Measurements from ENCODE around the gene MFSD6.

Gene MFSD6

GRCh38 chr2:190380962-190381412 is 27.2 kb upstream of the MFSD6 start:
- no peak for TF ChIP-seq CTCF (conservative IDR thresholded peaks at IDR 0.05)
- TF ChIP-seq ZFX (IDR thresholded peaks at IDR 0.05) = no peak
- H3K27ac ChIP-seq = no peak overlapping the region

GRCh38 chr2:190382851-190383250 is 25.3 kb upstream of the MFSD6 start:
- no peak overlapping the region for H3K27ac ChIP-seq
- TF ChIP-seq CTCF (conservative IDR thresholded peaks at IDR 0.05) (peak; percentile 63), ZFX (IDR thresholded peaks at IDR 0.05) (no peak)

- no peak overlapping the region for H3K27ac ChIP-seq
- TF ChIP-seq CTCF (conservative IDR thresholded peaks at IDR 0.05) (no peak), ZFX (IDR thresholded peaks at IDR 0.05) (no peak)
These were observed 20.7 kb upstream of the MFSD6 start for GRCh38 chr2:190387422-190387821.

GRCh38 chr2:190396271-190396670 is 11.9 kb upstream of the MFSD6 start:
- no peak overlapping the region for H3K27ac ChIP-seq
- no peak for TF ChIP-seq ZFX (IDR thresholded peaks at IDR 0.05)
- no peak for TF ChIP-seq CTCF (conservative IDR thresholded peaks at IDR 0.05)

GRCh38 chr2:190402986-190403603 is 5.1 kb upstream of the MFSD6 start:
- no peak for TF ChIP-seq ZFX (IDR thresholded peaks at IDR 0.05)
- no peak for TF ChIP-seq CTCF (conservative IDR thresholded peaks at IDR 0.05)
- no peak overlapping the region for H3K27ac ChIP-seq

- no peak overlapping the region for H3K27ac ChIP-seq
These were observed 3.7 kb upstream of the MFSD6 start for GRCh38 chr2:190404487-190404886.

GRCh38 chr2:190405070-190405469 is 3.1 kb upstream of the MFSD6 start:
- no peak for TF ChIP-seq ZFX (IDR thresholded peaks at IDR 0.05)
- no peak for TF ChIP-seq CTCF (conservative IDR thresholded peaks at IDR 0.05)
- H3K27ac ChIP-seq = no peak overlapping the region

More at GRCh38 chr2:190404487-190404886, 3.7 kb upstream of the MFSD6 start:
- no peak for TF ChIP-seq CTCF (conservative IDR thresholded peaks at IDR 0.05)
- no peak for TF ChIP-seq ZFX (IDR thresholded peaks at IDR 0.05)
